ENCODE data around the gene ANKRD6.
A peak's percentile ranks its signal among the peaks of the same experiment; 100 is the strongest.
"Not testable (repeated sequence)": the region's sequence is repeated elsewhere in the genome, so short reads cannot be mapped to it uniquely, and the experiment has no call there.

The ANKRD6 gene

GRCh38 chr6:89630488-89630887 is 197.5 kb downstream of the ANKRD6 start:
- Histone ChIP-seq H4K8ac (ENCODE audit: low read depth, low read length) (no peak overlapping the region), H3K79me2 (ENCODE audit: control insufficient read depth, insufficient read depth, low read length) (no peaks in the 10 kb centered on the region)

GRCh38 chr6:89636412-89636811 is 203.5 kb downstream of the ANKRD6 start:
- H3K9ac ChIP-seq (ENCODE audit: low read length); H3K56ac ChIP-seq (ENCODE audit: low read length); H3K27me3 ChIP-seq (ENCODE audit: insufficient read depth, low read length, poor library complexity); H2BK5ac ChIP-seq (ENCODE audit: low read length); H3K23ac ChIP-seq (ENCODE audit: low read length); H3K79me1 ChIP-seq (ENCODE audit: low read length); H4K5ac ChIP-seq (ENCODE audit: low read length); DNase-seq; H3K27ac ChIP-seq (ENCODE audit: low read depth, low read length); H4K8ac ChIP-seq (ENCODE audit: low read depth, low read length); H2BK15ac ChIP-seq (replicated peaks; ENCODE audit: low read depth); H3K4me1 ChIP-seq (ENCODE audit: control insufficient read depth, low read depth, low read length); H2BK120ac ChIP-seq (ENCODE audit: low read depth, low read length); H3K36me3 ChIP-seq (ENCODE audit: control insufficient read depth, insufficient read depth, low read length); H3K4me2 ChIP-seq (ENCODE audit: low read length); H3K4me3 ChIP-seq (ENCODE audit: low read length); H3K79me2 ChIP-seq (ENCODE audit: control insufficient read depth, insufficient read depth, low read length); H2AK5ac ChIP-seq (ENCODE audit: low read length); H3K18ac ChIP-seq (ENCODE audit: low read length); H3K4ac ChIP-seq (ENCODE audit: low read depth, low read length): not testable (repeated sequence)
- WGBS (ENCODE audit: extremely low coverage, insufficient coverage, low lambda C conversion rate): no CpG with 5 or more reads among the region's 3 CpGs

More at GRCh38 chr6:89630488-89630887, 197.5 kb downstream of the ANKRD6 start:
- Histone ChIP-seq H3K56ac (ENCODE audit: low read length) (no peak overlapping the region), H3K4ac (ENCODE audit: low read depth, low read length) (no peak overlapping the region), H3K27ac (ENCODE audit: low read depth, low read length) (no peak overlapping the region), H3K18ac (ENCODE audit: low read length) (no peak overlapping the region), H2AK5ac (ENCODE audit: low read length) (no peak overlapping the region), H3K27me3 (ENCODE audit: insufficient read depth, low read length, poor library complexity) (no peaks in the 10 kb centered on the region), H2BK5ac (ENCODE audit: low read length) (no peak overlapping the region), H3K23ac (ENCODE audit: low read length) (no peak overlapping the region), H3K79me1 (ENCODE audit: low read length) (no peaks in the 10 kb centered on the region), H3K36me3 (ENCODE audit: control insufficient read depth, insufficient read depth, low read length) (peaks cover 14% of the 10 kb centered on the region), H3K4me1 (ENCODE audit: control insufficient read depth, low read depth, low read length) (no peaks in the 10 kb centered on the region), H3K4me2 (ENCODE audit: low read length) (no peak overlapping the region), H2BK120ac (ENCODE audit: low read depth, low read length) (no peak overlapping the region), H3K4me3 (ENCODE audit: low read length) (no peak overlapping the region), H3K9ac (ENCODE audit: low read length) (no peak overlapping the region), H2BK15ac (replicated peaks; ENCODE audit: low read depth) (no peak overlapping the region), H4K5ac (ENCODE audit: low read length) (no peak overlapping the region)
- WGBS (ENCODE audit: extremely low coverage, insufficient coverage, low lambda C conversion rate): no CpG with 5 or more reads among the region's 9 CpGs
- no peak for DNase-seq

- Histone ChIP-seq H2BK5ac (ENCODE audit: low read length) (no peak overlapping the region), H4K5ac (ENCODE audit: low read length) (no peak overlapping the region), H3K79me2 (ENCODE audit: control insufficient read depth, insufficient read depth, low read length) (no peaks in the 10 kb centered on the region), H3K4ac (ENCODE audit: low read depth, low read length) (no peak overlapping the region), H2AK5ac (ENCODE audit: low read length) (no peak overlapping the region), H3K23ac (ENCODE audit: low read length) (no peak overlapping the region), H2BK15ac (replicated peaks; ENCODE audit: low read depth) (no peak overlapping the region), H3K79me1 (ENCODE audit: low read length) (no peaks in the 10 kb centered on the region), H3K4me3 (ENCODE audit: low read length) (peak overlapping the region; percentile 78), H3K27me3 (ENCODE audit: insufficient read depth, low read length, poor library complexity) (no peaks in the 10 kb centered on the region), H3K18ac (ENCODE audit: low read length) (no peak overlapping the region), H3K4me1 (ENCODE audit: control insufficient read depth, low read depth, low read length) (peaks cover 4% of the 10 kb centered on the region), H3K27ac (ENCODE audit: low read depth, low read length) (peak overlapping the region; percentile 89), H4K8ac (ENCODE audit: low read depth, low read length) (no peak overlapping the region), H2BK120ac (ENCODE audit: low read depth, low read length) (no peak overlapping the region), H3K4me2 (ENCODE audit: low read length) (peak overlapping the region; percentile 95), H3K56ac (ENCODE audit: low read length) (peak overlapping the region; percentile 92), H3K36me3 (ENCODE audit: control insufficient read depth, insufficient read depth, low read length) (no peaks in the 10 kb centered on the region), H3K9ac (ENCODE audit: low read length) (peak overlapping the region; percentile 88)
- no peak for DNase-seq
- no CpG with 5 or more reads among the region's 7 CpGs for WGBS (ENCODE audit: extremely low coverage, insufficient coverage, low lambda C conversion rate)
These were observed 205.0 kb downstream of the ANKRD6 start for GRCh38 chr6:89637960-89638319.

GRCh38 chr6:89638320-89639195 is 205.6 kb downstream of the ANKRD6 start, which contains the start of gene LYRM2:
LYRM2 (minus strand) TSS chr6:89638747; CDS start chr6:89638716, 31 bp downstream.
- peak within 1 kb of the TSS; percentile 39 for H2BK5ac ChIP-seq (ENCODE audit: low read length)
- H3K4me1 ChIP-seq (ENCODE audit: control insufficient read depth, low read depth, low read length): peaks cover 4% of the 10 kb centered on the region
- H3K79me2 ChIP-seq (ENCODE audit: control insufficient read depth, insufficient read depth, low read length): no peaks in the 10 kb centered on the region
- no peak within 1 kb of the TSS for H2BK15ac ChIP-seq (replicated peaks; ENCODE audit: low read depth)
- H3K18ac ChIP-seq (ENCODE audit: low read length): peak within 1 kb of the TSS; percentile 85
- no peaks in the 10 kb centered on the region for H3K27me3 ChIP-seq (ENCODE audit: insufficient read depth, low read length, poor library complexity)
- H3K9ac ChIP-seq (ENCODE audit: low read length): peak within 1 kb of the TSS; percentile 88
- no peak within 1 kb of the TSS for H2BK120ac ChIP-seq (ENCODE audit: low read depth, low read length)
- H4K8ac ChIP-seq (ENCODE audit: low read depth, low read length): no peak within 1 kb of the TSS
- no peaks in the 10 kb centered on the region for H3K36me3 ChIP-seq (ENCODE audit: control insufficient read depth, insufficient read depth, low read length)
- peak within 1 kb of the TSS; percentile 95 for H3K4me2 ChIP-seq (ENCODE audit: low read length)
- H4K5ac ChIP-seq (ENCODE audit: low read length): no peak within 1 kb of the TSS
- no peak within 1 kb of the TSS for H2AK5ac ChIP-seq (ENCODE audit: low read length)
- no CpG with 5 or more reads among the region's 58 CpGs for WGBS (ENCODE audit: extremely low coverage, insufficient coverage, low lambda C conversion rate)
- peak; percentile 96 for DNase-seq
- no peak within 1 kb of the TSS for H3K4ac ChIP-seq (ENCODE audit: low read depth, low read length)
- H3K4me3 ChIP-seq (ENCODE audit: low read length): peak within 1 kb of the TSS; percentile 78
- H3K23ac ChIP-seq (ENCODE audit: low read length): no peak within 1 kb of the TSS
- no peaks in the 10 kb centered on the region for H3K79me1 ChIP-seq (ENCODE audit: low read length)
- peak within 1 kb of the TSS; percentile 92 for H3K56ac ChIP-seq (ENCODE audit: low read length)
- peak within 1 kb of the TSS; percentile 89 for H3K27ac ChIP-seq (ENCODE audit: low read depth, low read length)

- Histone ChIP-seq H3K4me3 (ENCODE audit: low read length) (no peak overlapping the region), H3K18ac (ENCODE audit: low read length) (no peak overlapping the region), H3K4me1 (ENCODE audit: control insufficient read depth, low read depth, low read length) (peaks cover 4% of the 10 kb centered on the region), H3K79me1 (ENCODE audit: low read length) (no peaks in the 10 kb centered on the region), H2AK5ac (ENCODE audit: low read length) (no peak overlapping the region), H3K4me2 (ENCODE audit: low read length) (no peak overlapping the region), H3K56ac (ENCODE audit: low read length) (no peak overlapping the region), H4K5ac (ENCODE audit: low read length) (no peak overlapping the region), H3K79me2 (ENCODE audit: control insufficient read depth, insufficient read depth, low read length) (no peaks in the 10 kb centered on the region), H3K23ac (ENCODE audit: low read length) (no peak overlapping the region), H2BK5ac (ENCODE audit: low read length) (no peak overlapping the region), H4K8ac (ENCODE audit: low read depth, low read length) (no peak overlapping the region), H3K36me3 (ENCODE audit: control insufficient read depth, insufficient read depth, low read length) (peaks cover 9% of the 10 kb centered on the region), H3K4ac (ENCODE audit: low read depth, low read length) (no peak overlapping the region), H3K27me3 (ENCODE audit: insufficient read depth, low read length, poor library complexity) (no peaks in the 10 kb centered on the region), H3K9ac (ENCODE audit: low read length) (no peak overlapping the region), H3K27ac (ENCODE audit: low read depth, low read length) (no peak overlapping the region), H2BK120ac (ENCODE audit: low read depth, low read length) (no peak overlapping the region), H2BK15ac (replicated peaks; ENCODE audit: low read depth) (no peak overlapping the region)
- no CpG with 5 or more reads among the region's 4 CpGs for WGBS (ENCODE audit: extremely low coverage, insufficient coverage, low lambda C conversion rate)
- DNase-seq: peak; percentile 27
These were observed 207.9 kb downstream of the ANKRD6 start for GRCh38 chr6:89640804-89641203.
